ENCODE data around the gene PLCL2.
"Not testable (repeated sequence)": the region's sequence is repeated elsewhere in the genome, so short reads cannot be mapped to it uniquely, and the experiment has no call there.

Gene PLCL2

DNA sequence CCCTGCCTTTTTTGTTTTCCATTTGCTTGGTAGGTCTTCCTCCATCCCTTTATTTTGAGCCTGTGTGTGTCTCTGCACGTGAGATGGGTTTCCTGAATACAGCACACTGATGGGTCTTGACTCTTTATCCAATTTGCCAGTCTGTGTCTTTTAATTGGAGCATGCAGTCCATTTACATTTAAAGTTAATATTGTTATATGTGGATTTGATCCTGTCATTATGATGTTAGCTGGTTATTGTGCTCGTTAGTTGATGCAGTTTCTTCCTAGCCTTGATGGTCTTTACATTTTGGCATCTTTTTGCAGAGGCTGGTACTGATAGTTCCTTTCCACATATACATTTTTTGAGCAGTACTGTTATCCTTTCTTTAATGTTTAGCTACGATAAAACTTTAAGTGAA is 73.1 kb downstream of the PLCL2 start:
- not testable (repeated sequence) for DNase-seq (ENCODE audit: low read depth in 3 of 3, low spot score in 1 of 3)

GRCh38 chr3:16960125-16960524 is 75.4 kb downstream of the PLCL2 start:
- DNase-seq (ENCODE audit: low read depth in 3 of 3, low spot score in 1 of 3), result no peak

DNA sequence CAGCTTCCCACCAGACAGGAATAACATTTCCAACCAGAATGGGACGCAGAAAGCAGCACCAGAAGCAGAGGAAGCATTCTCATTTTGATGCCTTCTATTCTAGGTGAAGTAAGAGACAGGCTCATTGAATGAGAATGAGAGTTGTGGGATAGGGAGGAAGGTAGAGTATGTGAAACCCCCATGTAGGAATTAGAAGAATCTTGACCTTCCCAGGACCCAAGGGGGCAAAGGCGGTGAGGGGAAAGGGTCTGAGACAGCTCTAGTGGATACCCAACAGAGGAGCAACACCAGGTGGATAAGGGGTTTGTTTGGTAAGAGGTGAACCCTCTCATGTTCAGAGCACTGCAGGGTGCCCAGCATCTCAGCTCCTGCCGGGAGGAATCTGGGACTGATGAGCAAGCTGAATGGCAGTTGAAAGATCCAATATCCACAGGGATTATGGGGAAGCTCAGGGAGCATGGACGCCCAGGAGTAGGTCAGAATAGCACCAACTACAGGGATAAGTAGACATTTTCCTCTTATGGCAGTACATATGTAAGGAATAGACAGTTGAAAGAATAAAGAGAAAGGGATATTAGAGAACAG is 77.0 kb downstream of the PLCL2 start:
- no peak for DNase-seq (ENCODE audit: low read depth in 3 of 3, low spot score in 1 of 3)

- DNase-seq (ENCODE audit: low read depth in 3 of 3, low spot score in 1 of 3), result no peak
Observed at GRCh38 chr3:16975083-16975482, 90.3 kb downstream of the PLCL2 start.

- no peak for DNase-seq (ENCODE audit: low read depth in 3 of 3, low spot score in 1 of 3)
Observed at GRCh38 chr3:16978234-16978920, 93.6 kb downstream of the PLCL2 start.

DNA sequence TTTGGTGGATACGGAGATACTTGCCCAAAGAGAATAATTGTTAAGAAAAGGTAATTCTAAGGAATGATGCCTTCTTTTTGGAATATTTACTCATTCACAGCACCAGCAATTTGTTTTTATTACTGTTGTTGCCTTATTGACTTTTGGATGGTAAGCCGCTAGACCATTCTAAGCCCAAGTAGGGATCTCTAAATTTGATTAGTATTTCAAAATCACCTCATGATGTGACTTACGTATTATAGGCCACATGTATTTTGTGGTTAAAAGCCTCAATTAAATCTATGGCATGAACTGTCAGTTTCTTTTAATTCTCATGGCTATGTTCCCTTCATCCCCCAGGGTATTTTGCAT is 94.1 kb downstream of the PLCL2 start:
- DNase-seq (ENCODE audit: low read depth in 3 of 3, low spot score in 1 of 3), result no peak

GRCh38 chr3:16979769-16980515 is 95.2 kb downstream of the PLCL2 start:
- DNase-seq (ENCODE audit: low read depth in 3 of 3, low spot score in 1 of 3), result not testable (repeated sequence)

GRCh38 chr3:16980526-16980925 is 95.8 kb downstream of the PLCL2 start:
- DNase-seq (ENCODE audit: low read depth in 3 of 3, low spot score in 1 of 3), result not testable (repeated sequence)

GRCh38 chr3:16982460-16982859 is 97.7 kb downstream of the PLCL2 start:
- DNase-seq (ENCODE audit: low read depth in 3 of 3, low spot score in 1 of 3), result no peak

GRCh38 chr3:16985608-16986007 is 100.9 kb downstream of the PLCL2 start:
- DNase-seq (ENCODE audit: low read depth in 3 of 3, low spot score in 1 of 3), result no peak

DNA sequence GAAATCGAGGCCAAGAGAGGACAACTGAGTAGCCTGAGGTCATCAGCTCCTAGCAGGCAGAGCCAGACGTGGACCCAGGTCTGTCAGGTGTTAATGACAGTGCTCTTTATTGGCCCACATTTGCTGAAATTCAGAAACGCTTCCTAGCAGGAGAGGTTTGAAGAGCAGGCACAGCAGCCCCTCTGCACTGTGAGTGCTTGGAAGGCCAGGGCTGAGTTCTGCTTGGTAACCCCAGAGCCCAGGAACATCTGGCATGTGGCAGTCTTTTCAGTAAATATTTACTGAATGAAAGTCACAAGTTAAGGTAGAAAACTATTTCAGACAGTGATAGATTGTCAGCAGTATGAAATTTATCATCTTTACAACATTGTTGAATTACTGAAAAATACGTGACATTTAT is 102.4 kb downstream of the PLCL2 start:
- no peak for DNase-seq (ENCODE audit: low read depth in 3 of 3, low spot score in 1 of 3)

DNA sequence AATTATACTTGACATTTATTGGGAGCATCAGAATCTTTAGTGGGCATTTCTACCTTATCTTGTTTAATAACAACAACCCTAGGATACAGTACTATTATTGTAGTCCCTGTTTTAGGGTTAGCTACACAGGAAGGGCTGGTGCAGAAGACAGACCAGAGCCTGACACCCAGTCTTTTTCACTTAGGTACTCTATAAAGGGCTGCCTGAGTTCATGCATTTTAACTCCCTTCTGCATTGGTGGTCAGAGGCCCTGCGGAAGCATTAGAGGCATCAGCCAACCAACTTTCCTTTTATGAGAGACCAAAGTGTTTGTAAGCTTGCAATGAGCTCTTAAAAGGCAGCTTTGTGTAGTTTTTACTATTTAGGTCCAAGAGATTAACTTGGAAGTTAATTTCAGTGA is 105.4 kb downstream of the PLCL2 start:
- no peak for DNase-seq (ENCODE audit: low read depth in 3 of 3, low spot score in 1 of 3)

DNA sequence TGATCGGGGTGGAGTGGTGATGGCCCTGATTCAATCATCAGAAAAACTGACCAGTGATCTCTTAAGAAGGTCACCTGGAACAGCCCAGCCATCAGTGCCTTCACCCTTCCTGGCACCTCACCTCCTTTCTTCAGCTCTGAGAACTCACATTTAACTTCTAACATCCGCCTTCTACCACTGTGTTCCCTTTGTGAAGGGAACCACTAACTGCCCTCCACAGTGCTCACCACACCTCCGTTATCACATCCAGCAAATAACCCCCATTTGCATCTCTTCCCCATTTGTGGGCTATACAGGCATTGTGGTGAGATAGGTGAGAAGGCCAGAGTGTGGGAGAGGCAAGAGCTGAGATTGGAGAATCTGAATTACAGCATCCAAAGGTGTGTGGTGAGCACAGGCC is 107.4 kb downstream of the PLCL2 start:
- no peak for DNase-seq (ENCODE audit: low read depth in 3 of 3, low spot score in 1 of 3)

- no peak for DNase-seq (ENCODE audit: low read depth in 3 of 3, low spot score in 1 of 3)
Observed at GRCh38 chr3:16993227-16993626, 108.5 kb downstream of the PLCL2 start.

- no peak for DNase-seq (ENCODE audit: low read depth in 3 of 3, low spot score in 1 of 3)
Observed at GRCh38 chr3:16994854-16995525, 110.2 kb downstream of the PLCL2 start.

GRCh38 chr3:16995601-16996000 is 110.8 kb downstream of the PLCL2 start:
- no peak for DNase-seq (ENCODE audit: low read depth in 3 of 3, low spot score in 1 of 3)

- no peak for DNase-seq (ENCODE audit: low read depth in 3 of 3, low spot score in 1 of 3)
Observed at GRCh38 chr3:16998236-16998923, 113.6 kb downstream of the PLCL2 start.

DNA sequence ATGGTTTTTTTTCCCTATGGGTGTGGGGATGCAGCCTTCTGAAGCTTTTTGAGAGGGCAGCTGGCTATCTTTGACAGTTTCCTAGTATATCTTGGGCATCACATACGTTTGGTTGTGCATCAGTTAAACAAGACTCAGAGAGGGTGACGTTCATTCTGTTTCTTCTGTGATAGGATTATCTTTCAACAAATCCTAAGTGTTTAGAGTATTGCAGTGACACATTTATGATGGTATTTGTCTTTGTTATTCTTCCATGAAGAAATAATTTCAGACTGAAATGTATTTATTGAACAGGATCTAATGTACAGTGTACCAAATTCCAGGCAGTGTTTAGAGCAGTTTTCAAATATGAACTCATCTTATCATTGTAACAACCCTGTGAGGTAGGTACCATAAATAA is 114.4 kb downstream of the PLCL2 start:
- DNase-seq (ENCODE audit: low read depth in 3 of 3, low spot score in 1 of 3), result no peak

- no peak for DNase-seq (ENCODE audit: low read depth in 3 of 3, low spot score in 1 of 3)
Observed at GRCh38 chr3:16999871-17000270, 115.1 kb downstream of the PLCL2 start.

GRCh38 chr3:17003457-17003856 is 118.7 kb downstream of the PLCL2 start:
- no peak for DNase-seq (ENCODE audit: low read depth in 3 of 3, low spot score in 1 of 3)

- DNase-seq (ENCODE audit: low read depth in 3 of 3, low spot score in 1 of 3), result no peak
Observed at GRCh38 chr3:17006132-17006852, 121.5 kb downstream of the PLCL2 start.

Data from stimulated activated CD4-positive, alpha-beta T cell treated with anti-CD3 and anti-CD28 coated beads, TNF-alpha, amount 100 ng/mL, for 1 hour (primary cell).